Loucy (cell line): ENCODE data around the gene NAXE.

Experiments
- H2AFZ ChIP-seq: fragments of 200-600 bp; sonication (generic); 2 replicates; pipeline ENCODE4 v1.6.0; 2016; ENCODE audit warnings: antibody characterized with exemption, mild to moderate bottlenecking, low read length, moderate library complexity
- H3F3A ChIP-seq: fragments of 200-600 bp; 2 replicates; pipeline ENCODE4 v1.6.0; 2016; ENCODE audit warnings: antibody characterized with exemption, low read depth, mild to moderate bottlenecking
- H3K27me3 ChIP-seq: fragments of 200-600 bp; sonication (generic); 2 replicates; pipeline ENCODE4 v1.6.1; 2014; ENCODE audit warnings: low read length, mild to moderate bottlenecking; ENCODE audit not compliant: insufficient read depth, poor library complexity, severe bottlenecking
- H3K36me3 ChIP-seq: fragments of 200-600 bp; sonication (generic); 2 replicates; pipeline ENCODE4 v1.6.1; 2016; ENCODE audit warnings: low read length; ENCODE audit not compliant: insufficient read depth
- H3K4me1 ChIP-seq: fragments of 200-600 bp; sonication (generic); 2 replicates; pipeline ENCODE4 v1.5.1; 2014; ENCODE audit warnings: low read length, mild to moderate bottlenecking; ENCODE audit not compliant: insufficient read depth, poor library complexity, severe bottlenecking
- H3K4me2 ChIP-seq: fragments of 200-600 bp; sonication (generic); 2 replicates; pipeline ENCODE4 v1.6.0; 2014; ENCODE audit warnings: antibody characterized with exemption, low read length, low read depth, mild to moderate bottlenecking; ENCODE audit not compliant: poor library complexity, severe bottlenecking
- H3K4me3 ChIP-seq: fragments of 200-600 bp; sonication (generic); 2 replicates; pipeline ENCODE4 v1.5.1; 2014; ENCODE audit warnings: low read length, mild to moderate bottlenecking, mixed read lengths; ENCODE audit not compliant: poor library complexity, severe bottlenecking
- H3K79me2 ChIP-seq: fragments of 200-600 bp; sonication (generic); 2 replicates; pipeline ENCODE4 v1.6.1; 2014; ENCODE audit warnings: low read length; ENCODE audit not compliant: insufficient read depth
- H3K9ac ChIP-seq: fragments of 200-600 bp; sonication (generic); 2 replicates; pipeline ENCODE4 v1.6.0; 2014; ENCODE audit warnings: mild to moderate bottlenecking, low read depth, low read length, moderate library complexity; ENCODE audit not compliant: poor library complexity, severe bottlenecking
- H3K9me2 ChIP-seq: fragments of 200-600 bp; sonication (generic); replicated peaks from 2 replicates; pipeline ENCODE4 v1.6.1; 2016; ENCODE audit warnings: low read depth, low read length, mixed read lengths
- H3K9me3 ChIP-seq: fragments of 200-600 bp; sonication (generic); 2 replicates; pipeline ENCODE4 v1.6.1; 2014; ENCODE audit warnings: mild to moderate bottlenecking, antibody characterized with exemption, low read length, low read depth; ENCODE audit not compliant: insufficient read depth
- H4K20me1 ChIP-seq: fragments of 200-600 bp; sonication (generic); 2 replicates; pipeline ENCODE4 v1.6.0; 2014; ENCODE audit warnings: antibody characterized with exemption, low read length, mild to moderate bottlenecking; ENCODE audit not compliant: insufficient read depth, poor library complexity, severe bottlenecking
- CTCF ChIP-seq: fragments of 200-600 bp; sonication (generic); conservative IDR thresholded peaks from 2 replicates; pipeline ENCODE4 v1.5.1; 2014; ENCODE audit warnings: mild to moderate bottlenecking, antibody characterized with exemption, low read length
- EZH2phosphoT487 ChIP-seq: fragments of 200-600 bp; IDR thresholded peaks from 2 replicates; pipeline ENCODE4 v1.6.1; 2018; ENCODE audit warnings: antibody characterized with exemption, mild to moderate bottlenecking, moderate library complexity, borderline replicate concordance

Gene NAXE

DNA sequence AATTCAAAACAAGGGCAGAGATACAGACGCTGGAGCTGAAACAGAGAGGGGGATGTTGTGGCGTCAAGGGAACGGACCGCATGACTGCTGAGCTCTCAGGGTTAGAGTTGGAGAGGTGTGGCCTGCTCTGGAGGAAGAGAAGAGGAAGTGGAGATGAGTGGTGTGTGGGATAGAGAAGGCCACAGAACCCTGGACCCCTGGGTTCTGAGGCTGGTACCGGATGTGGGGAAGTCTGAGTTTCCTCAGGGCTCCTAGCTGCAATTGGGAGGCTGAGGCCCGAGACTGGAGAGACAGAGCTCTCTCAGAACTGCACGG, 52.2 kb downstream of the NAXE start:
- Histone ChIP-seq H4K20me1 (no peaks in the 10 kb centered on the region), H3K36me3 (no peaks in the 10 kb centered on the region), H3K9ac (peak overlapping the region; percentile 42), H3K9me2 (no peaks in the 10 kb centered on the region), H2AFZ (peak overlapping the region; percentile 62), H3K4me3 (peak overlapping the region; percentile 15), H3F3A (no peaks in the 10 kb centered on the region), H3K79me2 (no peaks in the 10 kb centered on the region), H3K4me2 (peak overlapping the region; percentile 44), H3K9me3 (no peaks in the 10 kb centered on the region), H3K4me1 (peaks cover 18% of the 10 kb centered on the region), H3K27me3 (no peaks in the 10 kb centered on the region)
- TF ChIP-seq EZH2phosphoT487 (no peak), CTCF (no peak)
